Loucy (cell line): Measurements from ENCODE around the gene TIMD4.

Experiments
- H2AFZ ChIP-seq: fragments of 200-600 bp; sonication (generic); 2 replicates; pipeline ENCODE4 v1.6.0; 2016; ENCODE audit warnings: antibody characterized with exemption, mild to moderate bottlenecking, low read length, moderate library complexity
- H3F3A ChIP-seq: fragments of 200-600 bp; 2 replicates; pipeline ENCODE4 v1.6.0; 2016; ENCODE audit warnings: antibody characterized with exemption, low read depth, mild to moderate bottlenecking
- H3K27me3 ChIP-seq: fragments of 200-600 bp; sonication (generic); 2 replicates; pipeline ENCODE4 v1.6.1; 2014; ENCODE audit warnings: low read length, mild to moderate bottlenecking; ENCODE audit not compliant: insufficient read depth, poor library complexity, severe bottlenecking
- H3K36me3 ChIP-seq: fragments of 200-600 bp; sonication (generic); 2 replicates; pipeline ENCODE4 v1.6.1; 2016; ENCODE audit warnings: low read length; ENCODE audit not compliant: insufficient read depth
- H3K4me1 ChIP-seq: fragments of 200-600 bp; sonication (generic); 2 replicates; pipeline ENCODE4 v1.5.1; 2014; ENCODE audit warnings: low read length, mild to moderate bottlenecking; ENCODE audit not compliant: insufficient read depth, poor library complexity, severe bottlenecking
- H3K4me2 ChIP-seq: fragments of 200-600 bp; sonication (generic); 2 replicates; pipeline ENCODE4 v1.6.0; 2014; ENCODE audit warnings: antibody characterized with exemption, low read length, low read depth, mild to moderate bottlenecking; ENCODE audit not compliant: poor library complexity, severe bottlenecking
- H3K4me3 ChIP-seq: fragments of 200-600 bp; sonication (generic); 2 replicates; pipeline ENCODE4 v1.5.1; 2014; ENCODE audit warnings: low read length, mild to moderate bottlenecking, mixed read lengths; ENCODE audit not compliant: poor library complexity, severe bottlenecking
- H3K79me2 ChIP-seq: fragments of 200-600 bp; sonication (generic); 2 replicates; pipeline ENCODE4 v1.6.1; 2014; ENCODE audit warnings: low read length; ENCODE audit not compliant: insufficient read depth
- H3K9ac ChIP-seq: fragments of 200-600 bp; sonication (generic); 2 replicates; pipeline ENCODE4 v1.6.0; 2014; ENCODE audit warnings: mild to moderate bottlenecking, low read depth, low read length, moderate library complexity; ENCODE audit not compliant: poor library complexity, severe bottlenecking
- H3K9me2 ChIP-seq: fragments of 200-600 bp; sonication (generic); replicated peaks from 2 replicates; pipeline ENCODE4 v1.6.1; 2016; ENCODE audit warnings: low read depth, low read length, mixed read lengths
- H3K9me3 ChIP-seq: fragments of 200-600 bp; sonication (generic); 2 replicates; pipeline ENCODE4 v1.6.1; 2014; ENCODE audit warnings: mild to moderate bottlenecking, antibody characterized with exemption, low read length, low read depth; ENCODE audit not compliant: insufficient read depth
- H4K20me1 ChIP-seq: fragments of 200-600 bp; sonication (generic); 2 replicates; pipeline ENCODE4 v1.6.0; 2014; ENCODE audit warnings: antibody characterized with exemption, low read length, mild to moderate bottlenecking; ENCODE audit not compliant: insufficient read depth, poor library complexity, severe bottlenecking
- EZH2phosphoT487 ChIP-seq: fragments of 200-600 bp; IDR thresholded peaks from 2 replicates; pipeline ENCODE4 v1.6.1; 2018; ENCODE audit warnings: antibody characterized with exemption, mild to moderate bottlenecking, moderate library complexity, borderline replicate concordance
- TF ChIP-seq, protein P1 (sequence below): fragments of 200-600 bp; sonication (generic); conservative IDR thresholded peaks from 2 replicates; pipeline ENCODE4 v1.5.1; 2014; ENCODE audit warnings: mild to moderate bottlenecking, antibody characterized with exemption, low read length

Gene TIMD4

DNA sequence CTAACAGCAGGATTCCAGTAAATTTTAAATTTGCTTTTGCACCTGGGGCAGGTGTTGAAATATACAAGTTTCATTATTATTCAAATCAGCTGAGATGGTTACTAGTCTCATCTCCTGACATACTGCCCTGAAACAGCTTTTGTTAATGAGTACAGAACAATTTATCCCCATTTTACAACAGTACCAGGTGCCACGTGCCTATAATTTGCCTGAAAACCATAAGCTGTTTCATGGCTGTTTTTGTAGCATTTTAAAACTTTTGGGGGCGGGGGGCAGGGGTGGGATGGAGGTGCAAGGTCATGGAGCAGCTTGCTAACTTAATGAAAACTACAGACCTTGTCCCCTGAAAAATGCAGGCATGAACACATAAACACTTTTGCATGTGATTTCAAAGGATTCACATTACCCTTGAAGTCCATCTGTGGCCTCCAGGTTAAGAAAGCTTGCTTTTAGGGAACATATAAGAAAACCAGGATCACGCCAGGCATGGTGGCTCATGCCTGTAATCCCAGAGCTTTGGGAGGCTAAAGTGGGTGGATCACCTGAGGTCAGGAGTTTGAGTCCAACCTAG lies 42.1 kb downstream of the TIMD4 start:
- TF ChIP-seq EZH2phosphoT487, result no peak
- TF ChIP-seq, protein P1, sequence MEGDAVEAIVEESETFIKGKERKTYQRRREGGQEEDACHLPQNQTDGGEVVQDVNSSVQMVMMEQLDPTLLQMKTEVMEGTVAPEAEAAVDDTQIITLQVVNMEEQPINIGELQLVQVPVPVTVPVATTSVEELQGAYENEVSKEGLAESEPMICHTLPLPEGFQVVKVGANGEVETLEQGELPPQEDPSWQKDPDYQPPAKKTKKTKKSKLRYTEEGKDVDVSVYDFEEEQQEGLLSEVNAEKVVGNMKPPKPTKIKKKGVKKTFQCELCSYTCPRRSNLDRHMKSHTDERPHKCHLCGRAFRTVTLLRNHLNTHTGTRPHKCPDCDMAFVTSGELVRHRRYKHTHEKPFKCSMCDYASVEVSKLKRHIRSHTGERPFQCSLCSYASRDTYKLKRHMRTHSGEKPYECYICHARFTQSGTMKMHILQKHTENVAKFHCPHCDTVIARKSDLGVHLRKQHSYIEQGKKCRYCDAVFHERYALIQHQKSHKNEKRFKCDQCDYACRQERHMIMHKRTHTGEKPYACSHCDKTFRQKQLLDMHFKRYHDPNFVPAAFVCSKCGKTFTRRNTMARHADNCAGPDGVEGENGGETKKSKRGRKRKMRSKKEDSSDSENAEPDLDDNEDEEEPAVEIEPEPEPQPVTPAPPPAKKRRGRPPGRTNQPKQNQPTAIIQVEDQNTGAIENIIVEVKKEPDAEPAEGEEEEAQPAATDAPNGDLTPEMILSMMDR, result no peak
- Histone ChIP-seq H3K4me3 (no peak overlapping the region), H2AFZ (no peak overlapping the region), H3K4me1 (no peaks in the 10 kb centered on the region), H3K27me3 (no peaks in the 10 kb centered on the region), H3K9me2 (no peaks in the 10 kb centered on the region), H4K20me1 (no peaks in the 10 kb centered on the region), H3K9me3 (no peaks in the 10 kb centered on the region), H3K9ac (no peak overlapping the region), H3K79me2 (no peaks in the 10 kb centered on the region), H3K4me2 (no peak overlapping the region), H3K36me3 (no peaks in the 10 kb centered on the region), H3F3A (no peaks in the 10 kb centered on the region)

DNA sequence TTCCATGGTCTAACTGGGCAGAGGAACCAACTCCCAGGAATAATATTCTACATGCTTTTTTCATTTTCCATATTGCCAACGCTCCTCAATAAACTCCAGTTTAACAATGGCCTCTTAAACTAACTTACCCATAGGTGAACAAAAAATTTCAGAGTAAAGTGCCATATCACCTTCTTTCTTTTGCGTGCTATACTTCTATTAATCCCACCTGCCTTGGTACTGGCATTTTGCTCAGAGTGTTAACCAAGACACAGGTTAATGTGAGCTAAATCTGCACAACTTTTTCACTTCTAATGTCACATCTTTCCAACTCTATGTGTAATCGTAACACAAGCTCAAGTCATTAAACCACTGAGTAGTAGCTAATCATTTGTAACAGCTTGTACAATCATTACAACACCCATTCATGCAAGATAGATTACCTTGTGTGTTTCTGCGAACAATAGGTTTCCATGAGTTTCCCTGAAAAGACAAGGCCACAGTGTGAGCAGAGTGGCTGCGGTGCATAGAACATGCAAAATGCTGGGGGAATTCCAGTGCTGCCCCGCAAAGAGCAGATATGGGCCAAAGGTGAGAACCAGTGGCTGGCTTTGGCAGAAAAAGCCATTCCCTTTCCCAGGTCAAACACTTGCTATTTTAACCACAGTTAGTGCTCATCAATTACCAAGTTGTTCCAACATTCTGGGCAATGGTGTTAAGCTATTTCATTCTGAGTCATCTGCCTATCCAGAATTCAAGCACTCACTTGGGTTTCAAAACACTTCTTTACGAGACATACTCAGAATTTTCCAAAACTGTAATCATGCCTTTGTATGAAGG lies 42.8 kb downstream of the TIMD4 start:
- no peaks in the 10 kb centered on the region for H3K79me2 ChIP-seq
- no peak overlapping the region for H3K9ac ChIP-seq
- no peak overlapping the region for H2AFZ ChIP-seq
- H3K4me1 ChIP-seq, result no peaks in the 10 kb centered on the region
- no peaks in the 10 kb centered on the region for H3K9me2 ChIP-seq
- no peaks in the 10 kb centered on the region for H4K20me1 ChIP-seq
- no peaks in the 10 kb centered on the region for H3K9me3 ChIP-seq
- no peaks in the 10 kb centered on the region for H3K36me3 ChIP-seq
- no peak overlapping the region for H3K4me2 ChIP-seq
- no peaks in the 10 kb centered on the region for H3F3A ChIP-seq
- H3K27me3 ChIP-seq, result no peaks in the 10 kb centered on the region
- no peak overlapping the region for H3K4me3 ChIP-seq
- TF ChIP-seq EZH2phosphoT487, result no peak
- TF ChIP-seq, protein P1, result no peak

DNA sequence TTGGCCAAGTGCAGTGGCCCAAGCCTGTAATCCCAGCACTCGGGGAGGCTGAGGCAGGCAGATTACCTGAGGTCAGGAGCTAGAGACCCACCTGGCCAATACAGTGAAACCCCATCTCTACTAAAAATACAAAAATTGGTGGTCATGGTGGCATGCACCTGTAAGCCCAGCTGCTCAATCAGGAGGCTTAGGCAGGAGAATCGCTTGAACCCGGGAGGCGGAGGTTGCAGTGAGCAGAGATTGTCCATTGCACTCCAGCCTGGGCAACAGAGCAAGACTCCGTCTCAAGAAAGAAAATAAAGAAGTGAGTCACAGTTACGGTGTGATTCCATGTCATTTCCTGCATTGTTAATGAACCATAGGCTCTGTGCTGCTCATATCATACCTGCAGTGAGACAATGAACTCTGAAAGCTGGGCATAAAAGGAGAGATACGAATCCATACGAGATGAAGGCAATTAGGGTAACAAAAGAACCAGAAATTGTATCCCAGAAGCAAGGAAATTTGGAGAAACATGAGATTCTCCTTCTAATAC lies 44.6 kb downstream of the TIMD4 start:
- TF ChIP-seq, protein P1, result no peak
- TF ChIP-seq EZH2phosphoT487, result no peak
- Histone ChIP-seq H3K9ac (no peak overlapping the region), H3F3A (no peaks in the 10 kb centered on the region), H3K79me2 (no peaks in the 10 kb centered on the region), H4K20me1 (no peaks in the 10 kb centered on the region), H3K4me1 (peaks cover 10% of the 10 kb centered on the region), H3K36me3 (no peaks in the 10 kb centered on the region), H2AFZ (no peak overlapping the region), H3K4me3 (no peak overlapping the region), H3K4me2 (no peak overlapping the region), H3K9me3 (no peaks in the 10 kb centered on the region), H3K27me3 (no peaks in the 10 kb centered on the region), H3K9me2 (no peaks in the 10 kb centered on the region)
